ENCODE results near the gene MAS1L. TPM values are rescaled to one million over a fixed set of nuclear protein-coding genes. Genes with fewer than 3 reads are reported as not detected.
"Not testable (repeated sequence)": the region's sequence is repeated elsewhere in the genome, so short reads cannot be mapped to it uniquely, and the experiment has no call there.

The MAS1L gene
- total RNA-seq, 2 donors from 2014 or later: 0.24 TPM; not detected in 1

- DNase-seq: no peak
- intact Hi-C loops (cut with DNase I): no loop called here
- ATAC-seq: no peak
Observed at GRCh38 chr6:29489286-29489685, 1.5 kb upstream of the MAS1L start.

- DNase-seq (no peak), ATAC-seq (no peak)
- intact Hi-C loops (cut with DNase I): no loop called here
Observed at GRCh38 chr6:29488874-29489273, 1.1 kb upstream of the MAS1L start.

GRCh38 chr6:29487131-29487530 is 625 bp downstream of the MAS1L start:
- ATAC-seq (no peak), DNase-seq (no peak)
- intact Hi-C loops (cut with DNase I): no loop called here

GRCh38 chr6:29486577-29486976 is 1.2 kb downstream of the MAS1L start:
- ATAC-seq (no peak), DNase-seq (no peak)
- intact Hi-C loops (cut with DNase I): no loop called here

GRCh38 chr6:29483735-29484134 is 4.0 kb downstream of the MAS1L start:
- DNase-seq: no peak
- intact Hi-C loops (cut with DNase I): no loop called here
- ATAC-seq: no peak

- DNase-seq (no peak), ATAC-seq (no peak)
- intact Hi-C loops (cut with DNase I): no loop called here
Observed at GRCh38 chr6:29483186-29483585, 4.6 kb downstream of the MAS1L start.

- DNase-seq (no peak), ATAC-seq (no peak)
- intact Hi-C loops (cut with DNase I): no loop called here
Observed at GRCh38 chr6:29479560-29479959, 8.2 kb downstream of the MAS1L start.

- no peak for ATAC-seq
- no peak for DNase-seq
- intact Hi-C loops (cut with DNase I): no loop called here
Observed at GRCh38 chr6:29478740-29479139, 9.0 kb downstream of the MAS1L start.

- ATAC-seq (no peak), DNase-seq (no peak)
- intact Hi-C loops (cut with DNase I): no loop called here
Observed at GRCh38 chr6:29477923-29478450, 9.8 kb downstream of the MAS1L start.

- intact Hi-C loops (cut with DNase I): no loop called here
- DNase-seq (no peak), ATAC-seq (no peak)
Observed at GRCh38 chr6:29474996-29475395, 12.8 kb downstream of the MAS1L start.

GRCh38 chr6:29466241-29466640 is 21.5 kb downstream of the MAS1L start:
- no peak for DNase-seq
- intact Hi-C loops (cut with DNase I): no loop called here
- ATAC-seq: no peak

- ATAC-seq (no peak), DNase-seq (no peak)
- intact Hi-C loops (cut with DNase I): no loop called here
Observed at GRCh38 chr6:29465801-29466200, 22.0 kb downstream of the MAS1L start.

- DNase-seq (no peak), ATAC-seq (no peak)
- intact Hi-C loops (cut with DNase I): no loop called here
Observed at GRCh38 chr6:29465279-29465678, 22.5 kb downstream of the MAS1L start.

GRCh38 chr6:29462022-29462421 is 25.7 kb downstream of the MAS1L start:
- DNase-seq: no peak

GRCh38 chr6:29461021-29461814 is 26.5 kb downstream of the MAS1L start:
- DNase-seq (no peak), ATAC-seq (no peak)
- intact Hi-C loops (cut with DNase I): no loop called here

More at GRCh38 chr6:29462022-29462421, 25.7 kb downstream of the MAS1L start:
- no peak for ATAC-seq
- intact Hi-C loops (cut with DNase I): no loop called here

- intact Hi-C loops (cut with DNase I): no loop called here
- DNase-seq: no peak
- no peak for ATAC-seq
Observed at GRCh38 chr6:29456971-29457370, 30.8 kb downstream of the MAS1L start, which contains the start of the genes OR11A1 and OR2H1. TSS of gene OR11A1 (minus strand) at chr6:29457071. CDS start at chr6:29427641, 29,430 bp downstream. TSS of gene OR2H1 (plus strand) at chr6:29457155. CDS start at chr6:29461770, 4,615 bp downstream.

- intact Hi-C loops (cut with DNase I): no loop called here
- ATAC-seq: no peak
- no peak for DNase-seq
Observed at GRCh38 chr6:29451471-29452193, 36.1 kb downstream of the MAS1L start.

GRCh38 chr6:29447670-29448069 is 40.1 kb downstream of the MAS1L start:
- intact Hi-C loops (cut with DNase I): no loop called here
- DNase-seq: no peak
- no peak for ATAC-seq

GRCh38 chr6:29444031-29444430 is 43.7 kb downstream of the MAS1L start:
- intact Hi-C loops (cut with DNase I); DNase-seq; ATAC-seq: not testable (repeated sequence)

- intact Hi-C loops (cut with DNase I): no loop called here
- no peak for ATAC-seq
- DNase-seq: no peak
Observed at GRCh38 chr6:29442719-29443118, 45.0 kb downstream of the MAS1L start.

All from left cardiac atrium (tissue), 4 donors.